ENCODE data around the gene ATP6V1A.

ATP6V1A gene

GRCh38 chr3:113746548-113747282 is at the start of gene ATP6V1A:
Gene ATP6V1A, plus strand, starts transcription at chr3:113747035. Its CDS starts 31,719 bp downstream, at chr3:113778754.
- no peak for TF ChIP-seq CTCF (conservative IDR thresholded peaks at IDR 0.05; ENCODE audit: low read depth, low read length)
- H3K4me3 ChIP-seq (ENCODE audit: low read length) = peak within 1 kb of the TSS; percentile 99
- DNase-seq (ENCODE audit: low read depth) = peak; percentile 81

GRCh38 chr3:113697500-113698090 is 49.2 kb upstream of the ATP6V1A start:
- no peak for TF ChIP-seq CTCF (conservative IDR thresholded peaks at IDR 0.05; ENCODE audit: low read depth, low read length)
- no peak for DNase-seq (ENCODE audit: low read depth)
- peak overlapping the region; percentile 96 for H3K4me3 ChIP-seq (ENCODE audit: low read length)

GRCh38 chr3:113698213-113698742 is 48.6 kb upstream of the ATP6V1A start:
- no peak overlapping the region for H3K4me3 ChIP-seq (ENCODE audit: low read length)
- TF ChIP-seq CTCF (conservative IDR thresholded peaks at IDR 0.05; ENCODE audit: low read depth, low read length) = no peak
- no peak for DNase-seq (ENCODE audit: low read depth)

GRCh38 chr3:113698956-113699355 is 47.9 kb upstream of the ATP6V1A start:
- peak overlapping the region; percentile 33 for H3K4me3 ChIP-seq (ENCODE audit: low read length)
- TF ChIP-seq CTCF (conservative IDR thresholded peaks at IDR 0.05; ENCODE audit: low read depth, low read length) = no peak
- DNase-seq (ENCODE audit: low read depth) = no peak

- no peak for TF ChIP-seq CTCF (conservative IDR thresholded peaks at IDR 0.05; ENCODE audit: low read depth, low read length)
- no peak overlapping the region for H3K4me3 ChIP-seq (ENCODE audit: low read length)
- DNase-seq (ENCODE audit: low read depth) = no peak
These were observed 39.0 kb upstream of the ATP6V1A start for GRCh38 chr3:113707835-113708234.

- H3K4me3 ChIP-seq (ENCODE audit: low read length) = no peak overlapping the region
- no peak for TF ChIP-seq CTCF (conservative IDR thresholded peaks at IDR 0.05; ENCODE audit: low read depth, low read length)
- no peak for DNase-seq (ENCODE audit: low read depth)
These were observed 34.7 kb upstream of the ATP6V1A start for GRCh38 chr3:113712129-113712528.

GRCh38 chr3:113714702-113715101 is 32.1 kb upstream of the ATP6V1A start:
- no peak for TF ChIP-seq CTCF (conservative IDR thresholded peaks at IDR 0.05; ENCODE audit: low read depth, low read length)
- DNase-seq (ENCODE audit: low read depth) = no peak
- no peak overlapping the region for H3K4me3 ChIP-seq (ENCODE audit: low read length)

Measured in retinal pigment epithelial cell (primary cell).